Ovary (tissue), 9 donors: ENCODE results near the gene SERTAD4. TPM values are rescaled to one million over a fixed set of nuclear protein-coding genes. Genes with fewer than 3 reads are reported as not detected.

Source experiments
- DNase-seq, 5 donors: peaks; one replicate each; pipeline ENCODE4 v3.0.0-alpha.2; 2019 to 2020
- H3K27ac ChIP-seq, 2 donors: fragments of 200-600 bp; one replicate each; pipeline versions ENCODE4 v1.5.1 to v1.8.0; 2019 to 2022
- H3K27me3 ChIP-seq: fragments of 200-600 bp; one replicate; pipeline ENCODE4 v1.8.0; 2022
- H3K36me3 ChIP-seq: fragments of 200-600 bp; sonication (generic); one replicate; pipeline ENCODE4 v1.5.1; 2019
- H3K4me1 ChIP-seq: one replicate; pipeline ENCODE4 v1.8.1; 2013; ENCODE audit warnings: mild to moderate bottlenecking, moderate library complexity; ENCODE audit not compliant: insufficient read depth
- H3K4me3 ChIP-seq: fragments of 200-600 bp; sonication (generic); one replicate; pipeline ENCODE4 v1.5.1; 2017
- H3K9me3 ChIP-seq, 2 donors: fragments of 200-600 bp in 1 of 2; sonication (generic) in 1 of 2; one replicate each; pipeline versions ENCODE4 v1.5.1 to v1.8.1; 2013 to 2019; ENCODE audit warnings: mild to moderate bottlenecking in 1 of 2, moderate library complexity in 1 of 2
- CTCF ChIP-seq, 3 donors: fragments of 450-650 bp in 2 of 3; fragments of 200-600 bp in 1 of 3; IDR thresholded peaks; one replicate each; pipeline versions ENCODE4 v1.5.1 to v1.8.0; 2016 to 2022; ENCODE audit warnings: antibody characterized with exemption in 3 of 3, mild to moderate bottlenecking in 1 of 3
- EP300 ChIP-seq: sonication (generic); formaldehyde crosslinking; IDR thresholded peaks from one replicate; pipeline ENCODE4 v1.6.1; 2017; ENCODE audit warnings: antibody characterized with exemption
- POLR2A ChIP-seq: fragments of 450-650 bp; IDR thresholded peaks from one replicate; pipeline ENCODE4 v1.6.1; 2017; ENCODE audit warnings: antibody characterized with exemption, mild to moderate bottlenecking, moderate library complexity
- WGBS, 3 donors: extraction: QIAGEN DNeasy Blood & Tissue Kit in 1 of 3; methylation state at CpG; one replicate each; pipeline versions ENCODE4 v1.1.5 to v1.1.7; 2013 to 2017; 5-methylcytosine and 5-hydroxymethylcytosine counted together
- intact Hi-C, 4 donors: fragments of 100-400 bp; cut with DNase I; formaldehyde crosslinking; loops; one replicate each; pipeline versions ENCODE4 v1.11.0 to v1.15.1; 2022 to 2023
- polyA plus RNA-seq, 2 donors: library from polyadenylated mRNA; stranded (reverse); fragments of 200-250 nt in 1 of 2; fragments of 350-450 nt in 1 of 2; fragmentation: Illumina TruSeq in 1 of 2; extraction: RNeasy Lipid Tissue Mini Kit (QIAGEN cat#74804) in 1 of 2; gene quantifications; one replicate each; pipeline ENCODE4 v1.2.3, GENCODE V29; 2013 to 2014
- total RNA-seq, 7 donors: library from RNA; depleted of rRNA in 2 of 7; stranded (reverse); fragments of >200 nt in 2 of 7; fragmentation: NEBNext Ultra II Directional in 3 of 7; extraction: Animal tissue kit (Norgen Biotek cat#: 25700) in 3 of 7; gene quantifications; one replicate each; pipeline versions ENCODE4 v1.1.0 to v1.2.4, GENCODE V29; 2016 to 2023
- donor health status: DM: no; HTN: no; CAD: no; lungs with moderate emphysema.
- donor health status: DM: no; HTN: no; CAD: no.
- donor health status: Bipolar disorder and iron deficiency.
- donor health status: DM: yes; HTN: yes; CAD: no.
- donor health status: DM: no; HTN: no; CAD: no.
- donor health status: DM: yes; HTN: yes; CAD: no.

Gene SERTAD4
- total and polyA plus RNA-seq, 9 donors = 1.8 to 6.5 (median 2.1) TPM

DNA sequence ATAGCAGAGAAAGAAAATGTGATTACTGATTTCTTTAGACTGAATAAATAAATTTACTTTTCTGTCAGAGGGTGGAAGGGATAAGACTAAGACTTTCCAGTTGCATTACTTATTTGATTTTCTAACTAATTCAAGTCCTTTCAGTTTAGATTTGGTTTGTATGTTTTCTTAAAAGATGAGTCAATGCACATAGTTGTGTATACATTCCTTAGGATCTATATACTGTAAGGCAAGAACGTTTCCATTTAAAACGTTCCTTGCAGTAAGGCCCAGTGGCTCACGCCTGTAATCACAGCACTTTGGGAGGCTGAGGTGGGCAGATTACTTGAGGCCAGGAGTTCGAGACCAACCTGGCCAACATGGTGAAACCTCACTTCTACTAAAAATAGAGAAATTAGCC is 14.5 kb upstream of the SERTAD4 start:
- H3K4me3 ChIP-seq = no peak overlapping the region
- WGBS, 3 donors = 80 to 91% (median 80%) methylated on average over 4 of the region's 4 CpGs
- TF ChIP-seq EP300 (no peak), POLR2A (no peak), CTCF (IDR thresholded peaks at IDR 0.05) (no peak)
- H3K4me1 ChIP-seq = no peaks in the 10 kb centered on the region
- H3K27me3 ChIP-seq = no peaks in the 10 kb centered on the region
- no peaks in the 10 kb centered on the region for H3K36me3 ChIP-seq
- no peak for DNase-seq
- no peaks in the 10 kb centered on the region for H3K9me3 ChIP-seq
- intact Hi-C loops = no loop called here
- no peak overlapping the region for H3K27ac ChIP-seq

GRCh38 chr1:210222340-210223006 is 10.1 kb upstream of the SERTAD4 start:
- Histone ChIP-seq H3K27me3 (no peaks in the 10 kb centered on the region), H3K4me3 (no peak overlapping the region), H3K9me3 (no peaks in the 10 kb centered on the region), H3K4me1 (no peaks in the 10 kb centered on the region), H3K36me3 (no peaks in the 10 kb centered on the region), H3K27ac (no peak overlapping the region)
- intact Hi-C loops = no loop called here
- TF ChIP-seq EP300 (no peak), CTCF (IDR thresholded peaks at IDR 0.05) (no peak), POLR2A (no peak)
- no peak for DNase-seq
- WGBS, 3 donors = 8 to 23% (median 9%) methylated on average over 6 of the region's 6 CpGs

DNA sequence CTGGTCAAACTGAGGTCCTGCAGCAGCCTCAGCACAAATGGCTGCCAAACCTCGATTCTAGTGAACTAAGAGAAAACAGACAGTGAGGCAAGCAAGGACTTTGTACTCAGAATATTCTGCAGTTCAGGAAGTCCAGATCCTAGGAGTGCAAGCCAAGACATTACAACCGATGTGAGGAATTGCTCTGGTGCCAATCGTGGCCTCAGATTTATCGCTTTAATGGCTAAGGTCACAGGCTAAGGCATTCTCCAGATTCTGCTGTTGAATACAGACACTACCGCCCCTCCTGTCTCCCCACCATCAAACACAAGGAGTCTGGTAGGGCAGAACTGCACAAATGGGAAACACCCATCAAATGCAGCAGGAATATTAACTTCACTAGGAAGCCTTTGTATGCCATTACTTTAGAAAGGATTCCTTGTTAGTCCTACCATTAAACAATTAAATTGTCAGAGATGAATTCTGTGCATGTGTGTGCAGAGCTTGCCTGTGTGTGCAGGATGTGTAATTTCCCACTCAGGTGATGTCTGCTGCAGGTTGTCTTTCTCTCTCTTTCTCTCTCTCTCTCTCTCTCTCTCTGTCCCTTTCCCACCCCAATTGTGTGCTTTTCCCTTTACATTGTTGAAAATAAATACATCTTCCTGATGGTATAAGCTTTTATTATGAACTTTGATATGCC is 9.2 kb upstream of the SERTAD4 start:
- Histone ChIP-seq H3K4me3 (no peak overlapping the region), H3K27ac (no peak overlapping the region), H3K4me1 (no peaks in the 10 kb centered on the region), H3K36me3 (no peaks in the 10 kb centered on the region), H3K9me3 (no peaks in the 10 kb centered on the region), H3K27me3 (no peaks in the 10 kb centered on the region)
- intact Hi-C loops = no loop called here
- TF ChIP-seq CTCF (IDR thresholded peaks at IDR 0.05) = no peak
- TF ChIP-seq POLR2A = no peak
- TF ChIP-seq EP300 = no peak
- DNase-seq = no peak
- 20 to 25% (median 22%) methylated on average over 5 of the region's 5 CpGs for WGBS, 3 donors

- Histone ChIP-seq H3K9me3 (no peaks in the 10 kb centered on the region), H3K27me3 (no peaks in the 10 kb centered on the region), H3K36me3 (no peaks in the 10 kb centered on the region), H3K4me3 (no peak overlapping the region), H3K27ac (no peak overlapping the region), H3K4me1 (no peaks in the 10 kb centered on the region)
- TF ChIP-seq EP300 = no peak
- no peak for TF ChIP-seq POLR2A
- no peak for TF ChIP-seq CTCF (IDR thresholded peaks at IDR 0.05)
- DNase-seq = no peak
- intact Hi-C loops = no loop called here
- 83 to 85% (median 83%) methylated on average over 1 of the region's 1 CpG for WGBS, 3 donors
These were observed 4.4 kb upstream of the SERTAD4 start for GRCh38 chr1:210228158-210228557.
